WTC11 (cell line): ENCODE results near the gene PPARA.

ENCODE experiments used
- CTCF ChIP-seq: fragments of 200-600 bp; IDR thresholded peaks from 2 replicates; pipeline ENCODE4 v1.8.0; 2022; ENCODE audit warnings: antibody characterized with exemption
- ESRRA ChIP-seq: sonication (generic); formaldehyde crosslinking; IDR thresholded peaks from 2 replicates; pipeline ENCODE4 v1.8.1; 2022; ENCODE audit warnings: mild to moderate bottlenecking, missing genetic modification reagents, borderline replicate concordance
- FOXP4 ChIP-seq: sonication (generic); formaldehyde crosslinking; IDR thresholded peaks from 2 replicates; pipeline ENCODE4 v1.8.0; 2022; ENCODE audit warnings: mild to moderate bottlenecking, missing genetic modification reagents
- IRF2 ChIP-seq: sonication (generic); formaldehyde crosslinking; IDR thresholded peaks from 2 replicates; pipeline ENCODE4 v1.8.0; 2022; ENCODE audit warnings: low read depth, missing genetic modification reagents, borderline replicate concordance
- JUN ChIP-seq: sonication (generic); formaldehyde crosslinking; IDR thresholded peaks from 2 replicates; pipeline ENCODE4 v1.8.0; 2023; ENCODE audit warnings: mild to moderate bottlenecking, missing genetic modification reagents
- MAX ChIP-seq: sonication (generic); formaldehyde crosslinking; IDR thresholded peaks from 2 replicates; pipeline ENCODE4 v1.8.0; 2022; ENCODE audit warnings: mild to moderate bottlenecking, missing genetic modification reagents
- NFYB ChIP-seq: sonication (generic); formaldehyde crosslinking; conservative IDR thresholded peaks from 2 replicates; pipeline ENCODE4 v1.8.0; 2022; ENCODE audit warnings: low read depth, missing genetic modification reagents
- PRRX2 ChIP-seq: fragments of 250-450 bp; sonication (Bioruptor Pico); IDR thresholded peaks from 2 replicates; pipeline ENCODE4 v1.8.0; 2021; ENCODE audit warnings: mild to moderate bottlenecking
- SP1 ChIP-seq: sonication (generic); formaldehyde crosslinking; conservative IDR thresholded peaks from 2 replicates; pipeline ENCODE4 v1.8.1; 2022; ENCODE audit warnings: missing genetic modification reagents
- USF1 ChIP-seq: sonication (generic); formaldehyde crosslinking; IDR thresholded peaks from 2 replicates; pipeline ENCODE4 v1.8.0; 2022; ENCODE audit warnings: mild to moderate bottlenecking, missing genetic modification reagents
- ZBTB43 ChIP-seq: sonication (generic); formaldehyde crosslinking; IDR thresholded peaks from 2 replicates; pipeline ENCODE4 v1.8.1; 2023; ENCODE audit warnings: mild to moderate bottlenecking, missing genetic modification reagents
- ZNF138 ChIP-seq: sonication (generic); formaldehyde crosslinking; conservative IDR thresholded peaks from 2 replicates; pipeline ENCODE4 v1.8.1; 2022; ENCODE audit warnings: mild to moderate bottlenecking, moderate library complexity, missing genetic modification reagents

GRCh38 chr22:46132830-46133587, 17.3 kb upstream of the PPARA start:
- TF ChIP-seq PRRX2 (CRISPR knock-in tag) (no peak), MAX (no peak), USF1 (no peak), ESRRA (CRISPR knock-in tag) (no peak), ZNF138 (CRISPR knock-in tag) (no peak), NFYB (no peak), IRF2 (no peak), CTCF (no peak), FOXP4 (no peak), JUN (CRISPR knock-in tag) (no peak), SP1 (CRISPR knock-in tag) (no peak), ZBTB43 (CRISPR knock-in tag) (no peak)
